GM12872 (cell line): ENCODE data around the gene LEMD1.

Experiments
- TF ChIP-seq, protein P1 (sequence below): IDR thresholded peaks from 3 replicates; pipeline ENCODE4 v1.5.1; 2011; ENCODE audit warnings: low read depth, mild to moderate bottlenecking, low read length, moderate library complexity; ENCODE audit not compliant: insufficient read depth

The LEMD1 gene

DNA sequence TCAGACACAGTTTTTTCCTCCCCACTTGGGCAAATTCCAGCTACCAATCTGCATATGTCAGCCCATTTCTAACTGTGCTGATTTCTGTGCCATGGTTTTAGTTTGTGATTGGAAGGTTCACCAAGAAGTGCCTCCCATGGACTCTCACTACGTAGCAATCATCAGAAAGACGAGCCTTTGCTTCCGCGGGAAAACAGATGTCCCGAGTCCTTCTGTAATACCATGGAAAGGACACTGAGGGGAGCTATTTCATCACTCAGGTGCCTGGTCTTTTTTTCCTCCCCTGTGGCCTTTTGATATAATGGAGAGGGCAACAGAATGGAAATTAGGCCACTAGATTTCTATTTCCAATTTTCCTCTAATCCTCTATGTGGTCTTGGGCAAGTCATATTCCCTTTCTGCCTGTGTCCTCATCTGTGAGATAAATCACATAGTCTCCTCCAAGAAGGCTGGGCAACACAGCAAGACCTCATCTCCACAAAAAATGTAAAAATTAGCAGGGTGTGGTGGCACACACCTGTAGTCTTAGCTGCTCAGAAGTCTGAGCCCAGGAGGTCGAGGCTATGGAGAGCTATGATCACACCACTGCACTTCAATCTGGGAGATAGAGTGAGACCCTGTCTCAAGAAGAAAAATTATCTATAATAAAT lies 24.8 kb downstream of the LEMD1 start:
- TF ChIP-seq, protein P1, sequence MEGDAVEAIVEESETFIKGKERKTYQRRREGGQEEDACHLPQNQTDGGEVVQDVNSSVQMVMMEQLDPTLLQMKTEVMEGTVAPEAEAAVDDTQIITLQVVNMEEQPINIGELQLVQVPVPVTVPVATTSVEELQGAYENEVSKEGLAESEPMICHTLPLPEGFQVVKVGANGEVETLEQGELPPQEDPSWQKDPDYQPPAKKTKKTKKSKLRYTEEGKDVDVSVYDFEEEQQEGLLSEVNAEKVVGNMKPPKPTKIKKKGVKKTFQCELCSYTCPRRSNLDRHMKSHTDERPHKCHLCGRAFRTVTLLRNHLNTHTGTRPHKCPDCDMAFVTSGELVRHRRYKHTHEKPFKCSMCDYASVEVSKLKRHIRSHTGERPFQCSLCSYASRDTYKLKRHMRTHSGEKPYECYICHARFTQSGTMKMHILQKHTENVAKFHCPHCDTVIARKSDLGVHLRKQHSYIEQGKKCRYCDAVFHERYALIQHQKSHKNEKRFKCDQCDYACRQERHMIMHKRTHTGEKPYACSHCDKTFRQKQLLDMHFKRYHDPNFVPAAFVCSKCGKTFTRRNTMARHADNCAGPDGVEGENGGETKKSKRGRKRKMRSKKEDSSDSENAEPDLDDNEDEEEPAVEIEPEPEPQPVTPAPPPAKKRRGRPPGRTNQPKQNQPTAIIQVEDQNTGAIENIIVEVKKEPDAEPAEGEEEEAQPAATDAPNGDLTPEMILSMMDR: peak; percentile 76

DNA sequence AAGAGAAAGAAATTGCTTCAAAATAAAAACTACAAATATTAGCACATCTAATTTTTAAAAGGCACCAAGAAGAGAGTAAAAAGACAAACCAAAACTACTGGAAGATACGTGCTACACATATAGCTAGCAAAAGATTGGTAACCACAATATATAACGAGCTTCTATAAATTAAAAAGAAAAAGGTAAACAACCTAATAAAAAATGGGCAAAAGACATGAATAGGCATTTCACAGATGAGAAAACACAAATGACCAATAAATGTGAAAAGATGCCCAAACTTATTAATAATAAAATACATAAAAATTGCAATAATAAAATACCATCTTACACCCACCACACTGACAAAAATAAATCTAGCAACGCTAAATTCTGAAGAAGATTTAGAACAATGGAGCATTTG lies 26.2 kb downstream of the LEMD1 start:
- TF ChIP-seq, protein P1: no peak

DNA sequence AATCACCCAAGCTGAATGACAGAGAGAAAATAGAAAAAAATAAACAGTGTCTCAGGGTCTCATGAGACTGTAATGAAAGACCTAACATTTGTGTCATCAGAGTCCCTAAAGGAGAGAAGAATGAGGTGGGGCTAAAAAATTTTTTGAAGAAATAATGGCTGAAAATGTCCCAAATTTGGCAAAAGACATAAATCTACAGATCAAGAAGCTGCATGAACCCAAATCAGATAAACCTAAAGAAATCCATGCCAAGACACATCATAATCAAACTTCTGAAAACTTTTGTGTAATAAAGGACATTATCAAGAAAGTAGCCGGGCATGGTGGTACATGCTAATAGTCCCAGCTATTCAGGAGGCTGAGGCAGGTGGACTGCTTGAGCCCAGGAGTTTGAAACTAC lies 29.2 kb downstream of the LEMD1 start:
- TF ChIP-seq, protein P1: no peak

DNA sequence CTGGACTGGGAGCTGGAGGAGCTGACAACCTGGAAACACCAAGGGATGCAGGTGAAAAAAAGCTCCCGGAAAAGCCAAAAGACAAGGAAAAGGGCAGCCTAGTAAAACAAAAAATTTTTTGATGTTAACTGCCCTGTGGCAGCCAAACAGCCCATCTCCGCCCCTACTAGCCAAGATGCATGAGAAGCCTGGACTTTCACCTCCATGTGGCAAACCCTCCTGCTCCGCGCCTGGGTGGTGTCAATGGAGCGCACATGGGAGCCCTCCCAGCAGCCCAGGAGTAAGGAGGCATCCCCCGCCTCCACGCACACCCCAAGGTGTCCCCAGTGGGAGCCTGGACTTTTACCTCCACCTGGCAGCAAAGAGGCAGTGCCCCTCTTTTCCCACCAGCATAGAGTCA lies 30.5 kb downstream of the LEMD1 start:
- TF ChIP-seq, protein P1: no peak

DNA sequence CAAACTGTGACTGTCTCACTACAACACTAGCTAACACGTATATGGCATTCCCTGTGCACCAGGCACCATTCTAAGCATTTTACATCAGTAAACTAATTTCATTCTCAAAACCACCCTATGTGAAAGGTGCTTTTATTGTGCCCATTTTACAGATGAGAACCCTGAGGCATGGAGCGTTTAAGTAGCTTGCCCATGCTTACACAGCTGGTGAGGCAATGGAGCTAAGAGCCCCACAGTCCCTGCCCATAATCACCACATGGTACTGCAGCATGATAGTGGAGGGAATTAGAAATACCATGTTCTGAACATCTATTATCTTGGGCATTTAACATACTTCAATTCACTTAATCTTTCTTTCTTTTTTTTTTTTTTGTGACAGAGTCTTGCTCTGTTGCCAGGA lies 34.0 kb downstream of the LEMD1 start:
- TF ChIP-seq, protein P1: no peak

DNA sequence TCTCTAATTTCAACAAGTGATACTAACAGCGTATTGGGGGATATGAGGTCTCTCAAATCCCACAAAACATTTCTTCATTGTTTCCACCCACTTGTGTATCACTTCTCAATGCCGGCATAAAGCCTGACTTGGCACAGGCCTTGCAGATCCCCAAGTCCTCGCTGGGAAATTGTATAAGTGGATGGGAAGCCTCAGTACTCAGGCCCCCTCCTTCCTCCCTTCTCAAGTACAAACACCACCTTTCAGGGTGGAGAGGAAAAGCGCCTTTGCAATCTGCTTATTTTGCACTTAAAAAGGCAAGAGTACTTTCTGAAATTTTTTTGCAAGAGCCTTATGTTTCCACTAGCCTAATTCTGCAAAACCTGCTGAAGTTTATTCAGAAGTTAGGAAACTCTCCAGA lies 39.3 kb downstream of the LEMD1 start:
- TF ChIP-seq, protein P1: no peak

DNA sequence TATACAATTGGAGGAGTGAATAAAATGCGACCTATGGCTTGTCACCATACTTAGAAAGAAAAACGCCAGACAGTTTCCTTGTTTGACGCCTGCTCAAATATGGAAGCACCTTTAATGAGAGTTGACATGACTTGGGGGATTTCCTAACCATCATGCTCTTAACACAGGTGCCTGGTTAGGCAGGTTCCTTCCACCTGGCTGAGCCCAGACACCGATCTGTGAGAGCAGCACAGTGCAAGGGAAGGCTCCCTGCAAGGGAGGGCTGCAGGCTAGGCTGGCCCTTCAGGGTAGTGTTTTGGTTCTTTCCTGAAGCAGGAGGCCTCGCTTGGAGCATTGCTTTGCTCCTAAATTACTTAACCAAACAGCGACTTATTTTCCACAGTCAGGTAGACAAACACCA lies 40.6 kb downstream of the LEMD1 start:
- TF ChIP-seq, protein P1: no peak
